CD14-positive monocyte (primary cell): ENCODE data around the gene ZNF778. TPM values are rescaled to one million over a fixed set of nuclear protein-coding genes. Genes with fewer than 3 reads are reported as not detected.
A peak's percentile ranks its signal among the peaks of the same experiment; 100 is the strongest.

Experiments
- DNase-seq, 3 donors: peaks; one replicate each; pipeline ENCODE4 v3.0.0-alpha.2; 2011 to 2022
- H2AFZ ChIP-seq: 2 replicates; pipeline ENCODE4 v1.6.0; 2012; ENCODE audit warnings: mild to moderate bottlenecking, low read depth, low read length, inconsistent platforms; ENCODE audit not compliant: insufficient read depth, poor library complexity, severe bottlenecking
- H3K27ac ChIP-seq, 2 donors: 1 replicate in 1 of 2; 2 replicates in 1 of 2; pipeline ENCODE4 v1.5.1; 2012 to 2013; ENCODE audit warnings: low read length in 2 of 2, control low read depth in 1 of 2, inconsistent platforms in 1 of 2, low read depth in 1 of 2, mild to moderate bottlenecking in 1 of 2
- H3K27me3 ChIP-seq, 2 donors: one replicate each; pipeline versions ENCODE4 v1.6.0 to v1.6.1; 2011 to 2013; ENCODE audit warnings: low read length in 2 of 2; ENCODE audit not compliant: control insufficient read depth in 2 of 2, insufficient read depth in 2 of 2
- H3K36me3 ChIP-seq, 2 donors: replicated peaks in 1 of 2; 1 replicate in 1 of 2; 2 replicates in 1 of 2; pipeline versions ENCODE4 v1.5.1 to v1.6.1; 2012 to 2013; ENCODE audit warnings: low read length in 2 of 2, control low read depth in 1 of 2, inconsistent platforms in 1 of 2, mild to moderate bottlenecking in 1 of 2; ENCODE audit not compliant: insufficient read depth in 2 of 2, control insufficient read depth in 1 of 2
- H3K4me1 ChIP-seq, 2 donors: 1 replicate in 1 of 2; 2 replicates in 1 of 2; pipeline versions ENCODE4 v1.5.1 to v1.6.1; 2012 to 2013; ENCODE audit warnings: low read length in 2 of 2, control low read depth in 1 of 2, inconsistent platforms in 1 of 2, mild to moderate bottlenecking in 1 of 2, moderate library complexity in 1 of 2; ENCODE audit not compliant: insufficient read depth in 2 of 2, control insufficient read depth in 1 of 2
- H3K4me2 ChIP-seq: replicated peaks from 2 replicates; pipeline ENCODE3; 2012; ENCODE audit warnings: low read length, moderate library complexity, mild to moderate bottlenecking; ENCODE audit not compliant: poor library complexity, severe bottlenecking; ENCODE audit errors: extremely low read depth
- H3K4me3 ChIP-seq, 3 experiments: fragments of 200-600 bp in 1 of 3; sonication (generic) in 1 of 3; replicated peaks in 1 of 3; 1 replicate in 2 of 3; 2 replicates in 1 of 3; pipeline ENCODE4 v1.5.1; 2011 to 2013; ENCODE audit warnings: low read length in 3 of 3, mild to moderate bottlenecking in 3 of 3, control low read depth in 2 of 3, low read depth in 2 of 3, inconsistent platforms in 1 of 3, moderate library complexity in 1 of 3
- H3K79me2 ChIP-seq: 2 replicates; pipeline ENCODE4 v1.6.0; 2012; ENCODE audit warnings: mild to moderate bottlenecking, control low read depth, inconsistent platforms, low read length, moderate library complexity; ENCODE audit not compliant: insufficient read depth
- H3K9ac ChIP-seq: 2 replicates; pipeline ENCODE4 v1.6.0; 2017; ENCODE audit warnings: low read length, mild to moderate bottlenecking; ENCODE audit not compliant: insufficient read depth, poor library complexity, severe bottlenecking
- H3K9me3 ChIP-seq, 2 donors: replicated peaks in 1 of 2; 1 replicate in 1 of 2; 2 replicates in 1 of 2; pipeline versions ENCODE4 v1.5.1 to v1.6.1; 2012 to 2013; ENCODE audit warnings: low read length in 2 of 2, control low read depth in 1 of 2; ENCODE audit not compliant: control insufficient read depth in 1 of 2, insufficient read depth in 1 of 2
- H4K20me1 ChIP-seq: 2 replicates; pipeline ENCODE4 v1.6.0; 2012; ENCODE audit warnings: mild to moderate bottlenecking, low read length, control low read depth, moderate library complexity; ENCODE audit not compliant: insufficient read depth
- H3K27ac Mint-ChIP-seq, 7 donors: one replicate each; pipeline ENCODE4 v1.8.0; 2020; ENCODE audit warnings: mild to moderate bottlenecking in 7 of 7, mixed read lengths in 7 of 7, moderate library complexity in 6 of 7, inconsistent platforms in 2 of 7
- H3K27me3 Mint-ChIP-seq, 3 donors: one replicate each; pipeline ENCODE4 v1.8.0; 2021 to 2022; ENCODE audit warnings: low read depth in 3 of 3, mild to moderate bottlenecking in 3 of 3, mixed read lengths in 3 of 3, moderate library complexity in 3 of 3, inconsistent platforms in 1 of 3
- H3K36me3 Mint-ChIP-seq, 2 donors: one replicate each; pipeline ENCODE4 v1.8.0; 2020; ENCODE audit warnings: mixed read lengths in 2 of 2, inconsistent platforms in 1 of 2, mild to moderate bottlenecking in 1 of 2
- H3K4me1 Mint-ChIP-seq: one replicate; pipeline ENCODE4 v1.8.0; 2020; ENCODE audit warnings: mild to moderate bottlenecking, mixed read lengths
- H3K4me3 Mint-ChIP-seq, 2 donors: one replicate each; pipeline ENCODE4 v1.8.0; 2020; ENCODE audit warnings: mild to moderate bottlenecking in 2 of 2, mixed read lengths in 2 of 2, moderate library complexity in 1 of 2
- H3K9me3 Mint-ChIP-seq, 7 donors: one replicate each; pipeline ENCODE4 v1.8.0; 2020 to 2022; ENCODE audit warnings: mixed read lengths in 7 of 7, mild to moderate bottlenecking in 6 of 7, moderate library complexity in 6 of 7, inconsistent platforms in 2 of 7
- CTCF ChIP-seq: fragments of 200-600 bp; IDR thresholded peaks from one replicate; pipeline ENCODE4 v1.8.0; 2022; ENCODE audit warnings: antibody characterized with exemption, mild to moderate bottlenecking
- WGBS: methylation state at CpG from one replicate; pipeline ENCODE4 v1.1.5; 2013; ENCODE audit warnings: missing lambda C conversion rate; ENCODE audit not compliant: insufficient coverage; 5-methylcytosine and 5-hydroxymethylcytosine counted together
- intact Hi-C, 2 donors: fragments of 100-400 bp; cut with micrococcal nuclease; formaldehyde crosslinking; loops; one replicate each; pipeline versions ENCODE4 v1.15.0 to v1.15.1; 2023
- polyA plus RNA-seq, 3 donors: library from polyadenylated mRNA; depleted of rRNA in 1 of 3; unstranded in 2 of 3; stranded (reverse) in 1 of 3; fragments of 300-500 nt in 2 of 3; fragments of >200 nt in 1 of 3; fragmentation: Illumina TruSeq in 2 of 3; gene quantifications; 1 replicate in 2 of 3; 2 replicates in 1 of 3; pipeline ENCODE4 v1.2.3, GENCODE V29; 2012 to 2021

The ZNF778 gene
- polyA plus RNA-seq, 3 donors = 0.51 to 9.0 (median 0.60) TPM

DNA sequence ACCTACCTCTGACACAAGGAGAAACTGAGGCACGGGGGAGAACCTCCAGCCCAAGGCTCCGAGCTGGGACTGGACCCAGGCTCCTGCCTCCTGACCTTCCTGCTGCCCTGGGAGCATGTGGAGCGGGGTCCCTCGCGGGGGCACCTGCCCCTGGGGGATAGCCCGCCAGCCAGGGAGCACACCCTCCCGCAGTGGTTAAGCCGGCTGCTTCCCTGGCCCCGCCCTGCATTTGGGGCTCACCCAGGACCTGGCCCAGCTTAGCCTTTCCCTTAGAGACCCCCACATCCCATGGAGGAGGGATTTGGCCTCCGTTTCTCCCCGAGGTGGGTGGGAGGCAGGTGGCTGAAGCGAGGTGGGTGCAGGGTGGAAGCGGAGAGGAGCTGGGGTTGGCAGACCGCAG lies 47.7 kb upstream of the ZNF778 start:
- Histone ChIP-seq H3K4me2 (no peak overlapping the region), H2AFZ (no peak overlapping the region), H3K27ac (no peak overlapping the region), H3K36me3 (no peaks in the 10 kb centered on the region), H3K27me3 (peaks cover 0 to 40% of the 10 kb centered on the region in 2 donors), H3K79me2 (no peaks in the 10 kb centered on the region), H3K9ac (no peak overlapping the region), H3K4me3 (no peak overlapping the region), H3K9me3 (no peaks in the 10 kb centered on the region), H4K20me1 (no peaks in the 10 kb centered on the region), H3K4me1 (peaks cover 18 to 24% of the 10 kb centered on the region in 2 donors)
- no peak for TF ChIP-seq CTCF
- no peak for DNase-seq
- H3K27ac Mint-ChIP-seq = no peak overlapping the region
- H3K4me3 Mint-ChIP-seq = no peak overlapping the region
- no peaks in the 10 kb centered on the region for H3K36me3 Mint-ChIP-seq
- H3K4me1 Mint-ChIP-seq = peaks cover 6% of the 10 kb centered on the region
- H3K27me3 Mint-ChIP-seq = peaks cover 8 to 64% (median 24%) of the 10 kb centered on the region in 3 donors
- peaks cover 0 to 4% (median 0%) of the 10 kb centered on the region in 7 donors for H3K9me3 Mint-ChIP-seq
- intact Hi-C loops = loop anchor here (2.0 to 5.0 kb wide), 3 partner anchors 23 to 312 kb away; partner anchors contain the start of genes GALNS (in 2 of the 2) and TRAPPC2L (in 2 of the 2)
- 68% methylated on average over 5 of the region's 14 CpGs for WGBS

GRCh38 chr16:89170346-89171215 lies 46.9 kb upstream of the ZNF778 start:
- Mint-ChIP-seq H3K27ac (peak overlapping the region in 3 of 7 donors; percentile 40 to 75 (median 51)), H3K36me3 (no peaks in the 10 kb centered on the region), H3K27me3 (peaks cover 8 to 64% (median 23%) of the 10 kb centered on the region in 3 donors), H3K9me3 (peaks cover 0 to 4% (median 0%) of the 10 kb centered on the region in 7 donors), H3K4me1 (peaks cover 6% of the 10 kb centered on the region), H3K4me3 (peak overlapping the region; percentile 51 to 86)
- Histone ChIP-seq H2AFZ (no peak overlapping the region), H3K4me2 (peak overlapping the region; percentile 51), H3K27me3 (peaks cover 0 to 40% of the 10 kb centered on the region in 2 donors), H3K36me3 (no peaks in the 10 kb centered on the region), H3K4me3 (peak overlapping the region in 1 of 3 experiments; percentile 44), H3K79me2 (no peaks in the 10 kb centered on the region), H4K20me1 (no peaks in the 10 kb centered on the region), H3K9me3 (no peaks in the 10 kb centered on the region), H3K27ac (no peak overlapping the region), H3K9ac (no peak overlapping the region), H3K4me1 (peaks cover 18 to 24% of the 10 kb centered on the region in 2 donors)
- WGBS = 20% methylated on average over 33 of the region's 34 CpGs
- intact Hi-C loops = loop anchor here in 1 of 2 donors (2.0 to 5.0 kb wide), 3 partner anchors 22 to 313 kb away; partner anchors contain the start of genes GALNS and TRAPPC2L
- DNase-seq = no peak
- TF ChIP-seq CTCF = no peak
